GM18517 (cell line): Measurements from ENCODE around the gene SEMA3A.

Experiments
- ATAC-seq: cut with Tn5 transposase; IDR thresholded peaks from one replicate; pipeline ENCODE4 v1.9.1; 2021; ENCODE audit warnings: mild to moderate bottlenecking, moderate library complexity; ENCODE audit not compliant: unreplicated experiment

SEMA3A gene

DNA sequence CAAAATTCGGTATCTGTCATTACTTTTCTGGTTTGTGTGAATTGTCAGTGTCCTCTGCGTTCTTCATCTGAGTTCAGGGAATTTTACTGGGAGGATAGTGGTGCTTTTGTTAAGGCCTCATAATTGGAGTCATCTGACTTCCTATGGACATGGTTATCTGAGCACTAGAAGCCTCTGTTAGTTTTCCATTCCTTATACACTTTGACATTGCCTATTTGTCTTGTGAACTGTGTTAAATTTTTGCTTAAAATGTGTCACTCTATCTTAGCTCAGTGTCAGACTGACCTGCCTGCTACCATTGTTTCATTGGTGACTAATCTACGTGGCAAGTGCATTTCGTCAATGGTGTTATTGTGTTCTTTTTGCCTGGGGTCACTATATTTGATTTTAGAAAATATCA lies 253.3 kb downstream of the SEMA3A start:
- ATAC-seq = no peak

GRCh38 chr7:83937930-83938329 lies 256.7 kb downstream of the SEMA3A start:
- ATAC-seq = no peak

GRCh38 chr7:83936056-83936708 lies 258.4 kb downstream of the SEMA3A start:
- ATAC-seq = peak; percentile 72

GRCh38 chr7:83934118-83934734 lies 260.4 kb downstream of the SEMA3A start:
- no peak for ATAC-seq

DNA sequence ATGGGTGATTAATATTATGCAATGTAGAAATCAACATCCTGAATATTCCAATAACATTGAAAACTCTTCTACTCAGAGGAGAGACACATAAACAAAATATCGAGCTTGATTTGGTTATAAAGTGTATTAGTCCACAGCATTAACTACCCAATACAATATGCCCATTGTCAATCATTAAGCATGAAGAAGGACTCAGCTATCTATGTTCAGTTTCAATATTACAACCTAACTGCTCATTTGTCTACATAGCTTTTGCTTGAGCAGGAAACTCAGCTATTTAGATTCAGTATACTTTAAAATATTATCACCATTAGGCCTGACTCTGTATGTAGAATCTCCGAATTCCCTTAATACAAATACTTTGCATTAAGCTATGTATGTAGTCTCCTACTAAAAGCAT lies 262.6 kb downstream of the SEMA3A start:
- no peak for ATAC-seq

GRCh38 chr7:83930262-83930661 lies 264.3 kb downstream of the SEMA3A start:
- ATAC-seq = no peak

DNA sequence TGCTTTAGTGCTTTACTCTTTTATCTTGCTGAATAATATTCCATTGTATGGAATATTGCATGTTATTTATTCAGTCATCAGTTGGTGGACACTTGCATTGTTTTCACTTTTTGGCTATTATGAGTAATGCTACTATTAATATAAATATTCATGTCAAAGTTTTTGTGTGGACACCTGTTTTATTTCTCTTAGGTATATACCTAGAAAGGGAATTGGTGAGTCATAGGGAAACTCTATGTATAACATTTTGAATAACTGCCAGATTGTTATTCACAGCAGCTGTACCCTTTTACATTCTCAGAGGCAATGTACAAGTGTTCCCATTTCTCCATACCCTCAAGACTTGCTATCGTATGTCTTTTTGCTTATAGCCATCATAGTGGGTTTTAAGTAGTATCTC lies 268.7 kb downstream of the SEMA3A start:
- ATAC-seq = no peak

DNA sequence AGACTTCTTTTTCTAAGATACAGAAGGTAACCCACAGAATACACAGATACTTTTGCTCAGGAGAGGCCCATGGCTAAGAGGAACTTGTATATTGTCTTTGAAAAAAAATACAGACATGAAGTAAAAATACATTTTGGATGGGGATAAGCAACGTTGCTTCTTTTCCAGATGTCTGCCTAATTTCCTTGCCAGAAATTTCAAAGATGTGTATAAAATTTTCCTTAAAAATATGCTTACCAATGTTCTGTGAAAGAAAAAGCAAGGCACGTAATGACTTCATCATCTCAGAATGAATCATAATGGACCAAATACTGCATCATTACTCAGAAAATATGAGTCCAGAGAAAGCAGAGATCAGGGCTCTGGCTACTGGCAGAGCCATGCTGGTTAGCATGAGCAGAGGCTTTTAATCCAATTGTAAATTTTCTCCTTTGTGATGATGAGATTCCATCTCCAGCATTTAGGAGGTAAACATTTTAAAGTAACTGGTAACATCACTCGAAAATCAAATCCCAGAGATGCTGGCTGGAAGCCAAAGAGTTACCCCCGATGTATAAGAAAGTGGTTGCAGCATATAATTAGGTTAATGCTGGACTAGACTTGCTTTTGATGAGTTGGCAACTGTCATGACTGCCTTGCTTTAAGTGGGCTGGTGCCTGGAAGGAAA lies 272.5 kb downstream of the SEMA3A start:
- ATAC-seq = no peak

DNA sequence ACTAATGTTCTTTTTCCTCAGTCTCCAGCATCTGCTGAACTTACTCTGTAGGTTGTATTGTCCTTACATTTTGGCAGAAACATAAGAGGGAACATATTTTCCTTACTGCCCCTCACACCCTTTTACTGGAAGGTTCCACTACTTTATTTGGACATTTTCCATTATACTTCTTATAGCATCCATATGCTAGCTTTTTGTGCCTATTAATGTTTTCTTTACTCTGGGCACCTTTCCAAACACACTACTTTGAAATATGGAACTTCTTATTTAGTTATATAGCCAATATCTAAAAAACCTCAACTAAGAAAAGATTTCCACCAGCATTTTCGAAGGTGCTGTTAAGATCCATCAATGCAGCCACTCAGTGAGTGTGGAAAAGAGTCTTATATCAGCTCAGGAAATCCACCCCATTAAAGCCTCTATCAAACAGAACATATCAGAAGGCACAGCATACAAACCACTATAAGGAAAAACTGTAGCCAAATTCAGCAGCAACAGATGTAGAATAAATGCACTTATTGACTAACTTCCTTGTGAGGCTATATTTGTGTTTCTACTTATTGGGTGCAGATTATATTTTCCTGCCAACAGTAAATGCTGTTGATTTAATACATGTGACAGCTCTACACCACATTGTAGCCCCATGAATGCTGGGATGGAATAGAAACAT lies 273.2 kb downstream of the SEMA3A start:
- no peak for ATAC-seq

DNA sequence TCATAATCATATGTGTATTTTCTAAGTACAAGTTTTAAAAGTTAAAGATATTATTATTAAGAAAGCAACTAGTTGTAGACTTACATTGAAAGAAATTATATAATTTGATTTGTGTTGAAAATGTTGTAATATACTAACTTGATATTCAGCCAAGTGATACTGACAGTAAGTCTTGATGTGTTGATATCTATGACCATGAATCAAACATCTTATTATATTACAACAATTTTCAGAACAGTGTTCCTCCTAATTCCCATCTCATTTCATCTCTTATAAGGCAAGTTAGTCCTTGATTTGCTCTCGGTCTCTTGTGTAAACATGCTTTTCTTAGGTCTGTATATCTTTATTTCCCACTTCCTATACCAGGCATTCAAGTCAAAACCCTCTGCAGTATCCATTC lies 276.4 kb downstream of the SEMA3A start:
- no peak for ATAC-seq

DNA sequence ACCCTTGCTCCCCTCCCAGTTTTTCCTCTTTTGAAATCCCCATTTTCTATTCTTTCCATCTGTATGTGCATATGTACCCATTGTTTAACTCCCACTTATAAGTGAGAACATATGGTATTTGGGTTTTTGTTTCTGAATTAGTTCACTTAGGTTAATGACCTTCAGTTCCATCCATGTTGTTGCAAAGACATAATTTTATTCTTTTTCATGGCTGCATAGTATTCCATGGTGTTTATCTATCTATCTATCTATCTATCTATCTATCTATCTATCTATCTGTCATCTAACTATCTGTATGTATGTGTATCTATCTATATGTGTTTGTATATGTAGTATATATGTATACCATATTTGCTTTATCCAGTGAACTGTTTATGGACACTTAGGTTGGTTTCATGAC lies 281.4 kb downstream of the SEMA3A start:
- ATAC-seq = no peak

DNA sequence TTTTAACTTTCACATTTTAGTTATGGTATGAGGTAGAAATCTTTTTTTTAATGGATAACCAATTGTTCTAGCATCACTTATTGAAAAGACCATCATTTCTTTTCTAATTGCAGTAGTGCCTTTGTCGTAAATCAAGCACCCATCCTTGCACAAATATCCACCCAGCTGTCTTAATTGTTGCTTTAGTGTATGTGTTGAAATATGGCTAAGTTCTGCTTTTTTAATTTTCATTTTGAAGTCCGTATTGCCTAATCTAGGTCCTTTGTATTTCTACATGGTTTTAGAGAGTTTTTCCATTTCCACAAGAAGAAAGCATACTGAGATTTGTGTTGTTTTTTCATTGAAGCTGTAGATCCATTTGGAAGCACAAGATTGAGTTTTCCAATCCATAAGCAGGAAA lies 286.1 kb downstream of the SEMA3A start:
- no peak for ATAC-seq
